HEK293 (cell line): ENCODE results near the gene SFMBT2.

Experiments used
- BCL11A ChIP-seq: fragments of 450-650 bp; formaldehyde crosslinking; IDR thresholded peaks from 2 replicates; pipeline ENCODE4 v1.5.1; 2016; ENCODE audit warnings: low read depth, missing biosample characterization, missing genetic modification characterization
- EGR2 ChIP-seq: fragments of 450-650 bp; formaldehyde crosslinking; IDR thresholded peaks from 2 replicates; pipeline ENCODE4 v1.5.1; 2016; ENCODE audit warnings: low read depth, missing biosample characterization, missing genetic modification characterization
- GLIS2 ChIP-seq: fragments of 450-650 bp; formaldehyde crosslinking; IDR thresholded peaks from 2 replicates; pipeline ENCODE4 v1.5.1; 2016; ENCODE audit warnings: missing biosample characterization, missing genetic modification characterization
- SP7 ChIP-seq: fragments of 450-650 bp; formaldehyde crosslinking; IDR thresholded peaks from 2 replicates; pipeline ENCODE4 v1.5.1; 2016; ENCODE audit warnings: missing biosample characterization, missing genetic modification characterization
- ZBTB48 ChIP-seq: fragments of 450-650 bp; formaldehyde crosslinking; IDR thresholded peaks from 2 replicates; pipeline ENCODE4 v1.5.1; 2016; ENCODE audit warnings: missing biosample characterization, missing genetic modification characterization
- ZNF10 ChIP-seq: fragments of 450-650 bp; formaldehyde crosslinking; IDR thresholded peaks from 2 replicates; pipeline ENCODE4 v1.5.1; 2017; ENCODE audit warnings: missing biosample characterization, missing genetic modification characterization
- ZNF324 ChIP-seq: fragments of 450-650 bp; formaldehyde crosslinking; IDR thresholded peaks from 2 replicates; pipeline ENCODE4 v1.5.1; 2016; ENCODE audit warnings: missing biosample characterization, missing genetic modification characterization
- ZNF354C ChIP-seq: fragments of 450-650 bp; formaldehyde crosslinking; IDR thresholded peaks from 2 replicates; pipeline ENCODE4 v1.5.1; 2016; ENCODE audit warnings: missing biosample characterization, missing genetic modification characterization, low read depth, borderline replicate concordance
- ZNF366 ChIP-seq: fragments of 450-650 bp; formaldehyde crosslinking; conservative IDR thresholded peaks from 2 replicates; pipeline ENCODE4 v1.5.1; 2016; ENCODE audit warnings: missing biosample characterization, missing genetic modification characterization
- ZNF473 ChIP-seq: fragments of 450-650 bp; formaldehyde crosslinking; IDR thresholded peaks from 2 replicates; pipeline ENCODE4 v1.5.1; 2017; ENCODE audit warnings: missing biosample characterization, missing genetic modification characterization
- ZNF48 ChIP-seq: fragments of 450-650 bp; formaldehyde crosslinking; IDR thresholded peaks from 2 replicates; pipeline ENCODE4 v1.5.1; 2016; ENCODE audit warnings: missing biosample characterization, missing genetic modification characterization
- ZNF555 ChIP-seq: fragments of 450-650 bp; formaldehyde crosslinking; conservative IDR thresholded peaks from 2 replicates; pipeline ENCODE4 v1.5.1; 2017; ENCODE audit warnings: missing biosample characterization, mild to moderate bottlenecking, missing genetic modification characterization, inconsistent platforms
- ZNF776 ChIP-seq: fragments of 450-650 bp; formaldehyde crosslinking; IDR thresholded peaks from 2 replicates; pipeline ENCODE4 v1.5.0; 2017; ENCODE audit warnings: missing biosample characterization, missing genetic modification characterization, borderline replicate concordance
- ZNF777 ChIP-seq: fragments of 450-650 bp; formaldehyde crosslinking; IDR thresholded peaks from 2 replicates; pipeline ENCODE4 v1.5.1; 2017; ENCODE audit warnings: missing biosample characterization, missing genetic modification characterization, borderline replicate concordance
- ZNF785 ChIP-seq: fragments of 450-650 bp; formaldehyde crosslinking; IDR thresholded peaks from 2 replicates; pipeline ENCODE4 v1.5.1; 2016; ENCODE audit warnings: missing biosample characterization, missing genetic modification characterization
- ZSCAN23 ChIP-seq: fragments of 450-650 bp; formaldehyde crosslinking; IDR thresholded peaks from 2 replicates; pipeline ENCODE4 v1.5.1; 2016; ENCODE audit warnings: missing biosample characterization, missing genetic modification characterization
- TF ChIP-seq, protein P1 (sequence below): fragments of 450-650 bp; formaldehyde crosslinking; IDR thresholded peaks from 2 replicates; pipeline ENCODE4 v1.5.1; 2016; ENCODE audit warnings: missing biosample characterization, missing genetic modification characterization, low read depth
- TF ChIP-seq, protein P2 (sequence below): fragments of 450-650 bp; formaldehyde crosslinking; IDR thresholded peaks from 2 replicates; pipeline ENCODE4 v1.5.1; 2017; ENCODE audit warnings: missing biosample characterization, missing genetic modification characterization
- TF ChIP-seq, protein P3 (sequence below): fragments of 450-650 bp; formaldehyde crosslinking; IDR thresholded peaks from 2 replicates; pipeline ENCODE4 v1.5.1; 2016; ENCODE audit warnings: missing biosample characterization, missing genetic modification characterization
- TF ChIP-seq, protein P4 (sequence below): fragments of 450-650 bp; formaldehyde crosslinking; IDR thresholded peaks from 2 replicates; pipeline ENCODE4 v1.5.1; 2016; ENCODE audit warnings: missing biosample characterization, missing genetic modification characterization, borderline replicate concordance
- TF ChIP-seq, protein P5 (sequence below): fragments of 450-650 bp; formaldehyde crosslinking; IDR thresholded peaks from 2 replicates; pipeline ENCODE4 v1.5.1; 2016; ENCODE audit warnings: missing biosample characterization, missing genetic modification characterization, borderline replicate concordance
- TF ChIP-seq, protein P6 (sequence below): fragments of 450-650 bp; formaldehyde crosslinking; IDR thresholded peaks from 2 replicates; pipeline ENCODE4 v1.5.1; 2016; ENCODE audit warnings: missing biosample characterization, missing genetic modification characterization
- TF ChIP-seq, protein P7 (sequence below): fragments of 450-650 bp; formaldehyde crosslinking; IDR thresholded peaks from 2 replicates; pipeline ENCODE4 v1.5.1; 2016; ENCODE audit warnings: missing biosample characterization, missing genetic modification characterization

SFMBT2 gene

DNA sequence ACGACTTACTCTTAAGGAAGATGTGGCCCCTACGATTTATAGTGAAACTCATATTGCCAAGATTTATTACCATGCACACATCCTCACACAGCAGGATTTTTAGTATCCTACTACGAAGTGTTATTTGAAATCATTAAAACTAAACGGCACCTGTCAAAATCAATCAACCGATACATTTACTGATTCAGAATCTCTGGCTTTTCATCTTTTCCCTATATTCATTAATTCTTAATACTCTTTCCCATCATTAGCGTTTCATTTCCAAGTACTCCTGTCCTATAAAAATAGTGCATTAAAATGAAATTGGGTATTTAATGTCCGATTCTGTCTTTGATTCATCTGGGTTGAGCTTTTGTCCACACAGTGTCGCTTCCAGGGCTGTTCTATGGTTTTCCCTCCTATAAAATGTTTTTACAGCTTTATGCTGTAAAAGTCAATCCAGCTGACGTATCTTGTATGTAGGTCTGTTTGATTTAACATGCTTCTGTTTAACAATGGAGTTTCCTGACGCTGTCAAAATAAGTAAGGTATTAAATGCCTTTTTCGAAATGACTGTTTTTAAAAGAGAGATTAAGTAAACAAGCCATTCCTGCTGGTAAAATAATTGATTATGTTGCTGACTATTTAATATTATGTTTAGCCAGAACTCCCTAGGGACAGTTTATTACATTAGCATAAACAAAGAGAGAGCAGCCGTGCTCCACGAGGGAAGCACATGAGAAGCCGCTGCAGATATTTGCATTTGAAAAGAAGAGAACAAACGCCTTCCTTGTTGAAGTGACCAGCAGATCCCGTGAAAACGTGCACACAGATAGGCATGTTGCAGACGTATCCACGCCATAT, 22.3 kb upstream of the SFMBT2 start (continued):
- no peak for TF ChIP-seq ZNF777 (tag by site-specific recombination)
- 0 out of 2 replicates have a peak, but pooled peaks have one; percentile 40 for TF ChIP-seq ZNF324 (tag by site-specific recombination)
- TF ChIP-seq EGR2 (tag by site-specific recombination) = no peak
- no peak for TF ChIP-seq ZNF48 (tag by site-specific recombination)
- no peak for TF ChIP-seq ZNF776
- TF ChIP-seq, protein P1, sequence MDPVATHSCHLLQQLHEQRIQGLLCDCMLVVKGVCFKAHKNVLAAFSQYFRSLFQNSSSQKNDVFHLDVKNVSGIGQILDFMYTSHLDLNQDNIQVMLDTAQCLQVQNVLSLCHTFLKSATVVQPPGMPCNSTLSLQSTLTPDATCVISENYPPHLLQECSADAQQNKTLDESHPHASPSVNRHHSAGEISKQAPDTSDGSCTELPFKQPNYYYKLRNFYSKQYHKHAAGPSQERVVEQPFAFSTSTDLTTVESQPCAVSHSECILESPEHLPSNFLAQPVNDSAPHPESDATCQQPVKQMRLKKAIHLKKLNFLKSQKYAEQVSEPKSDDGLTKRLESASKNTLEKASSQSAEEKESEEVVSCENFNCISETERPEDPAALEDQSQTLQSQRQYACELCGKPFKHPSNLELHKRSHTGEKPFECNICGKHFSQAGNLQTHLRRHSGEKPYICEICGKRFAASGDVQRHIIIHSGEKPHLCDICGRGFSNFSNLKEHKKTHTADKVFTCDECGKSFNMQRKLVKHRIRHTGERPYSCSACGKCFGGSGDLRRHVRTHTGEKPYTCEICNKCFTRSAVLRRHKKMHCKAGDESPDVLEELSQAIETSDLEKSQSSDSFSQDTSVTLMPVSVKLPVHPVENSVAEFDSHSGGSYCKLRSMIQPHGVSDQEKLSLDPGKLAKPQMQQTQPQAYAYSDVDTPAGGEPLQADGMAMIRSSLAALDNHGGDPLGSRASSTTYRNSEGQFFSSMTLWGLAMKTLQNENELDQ (tag by site-specific recombination) = peak; percentile 34; the same call in 1 of the 2 replicates
- TF ChIP-seq, protein P2, sequence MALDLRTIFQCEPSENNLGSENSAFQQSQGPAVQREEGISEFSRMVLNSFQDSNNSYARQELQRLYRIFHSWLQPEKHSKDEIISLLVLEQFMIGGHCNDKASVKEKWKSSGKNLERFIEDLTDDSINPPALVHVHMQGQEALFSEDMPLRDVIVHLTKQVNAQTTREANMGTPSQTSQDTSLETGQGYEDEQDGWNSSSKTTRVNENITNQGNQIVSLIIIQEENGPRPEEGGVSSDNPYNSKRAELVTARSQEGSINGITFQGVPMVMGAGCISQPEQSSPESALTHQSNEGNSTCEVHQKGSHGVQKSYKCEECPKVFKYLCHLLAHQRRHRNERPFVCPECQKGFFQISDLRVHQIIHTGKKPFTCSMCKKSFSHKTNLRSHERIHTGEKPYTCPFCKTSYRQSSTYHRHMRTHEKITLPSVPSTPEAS (tag by site-specific recombination) = peak; percentile 60
- TF ChIP-seq, protein P3, sequence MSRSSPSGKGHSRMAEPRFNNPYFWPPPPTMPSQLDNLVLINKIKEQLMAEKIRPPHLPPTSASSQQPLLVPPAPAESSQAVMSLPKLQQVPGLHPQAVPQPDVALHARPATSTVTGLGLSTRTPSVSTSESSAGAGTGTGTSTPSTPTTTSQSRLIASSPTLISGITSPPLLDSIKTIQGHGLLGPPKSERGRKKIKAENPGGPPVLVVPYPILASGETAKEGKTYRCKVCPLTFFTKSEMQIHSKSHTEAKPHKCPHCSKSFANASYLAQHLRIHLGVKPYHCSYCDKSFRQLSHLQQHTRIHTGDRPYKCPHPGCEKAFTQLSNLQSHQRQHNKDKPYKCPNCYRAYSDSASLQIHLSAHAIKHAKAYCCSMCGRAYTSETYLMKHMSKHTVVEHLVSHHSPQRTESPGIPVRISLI (tag by site-specific recombination) = no peak
- peak; percentile 95 for TF ChIP-seq SP7 (tag by site-specific recombination)
- no peak for TF ChIP-seq ZNF555
- TF ChIP-seq ZBTB48 (tag by site-specific recombination) = no peak
- TF ChIP-seq, protein P4, sequence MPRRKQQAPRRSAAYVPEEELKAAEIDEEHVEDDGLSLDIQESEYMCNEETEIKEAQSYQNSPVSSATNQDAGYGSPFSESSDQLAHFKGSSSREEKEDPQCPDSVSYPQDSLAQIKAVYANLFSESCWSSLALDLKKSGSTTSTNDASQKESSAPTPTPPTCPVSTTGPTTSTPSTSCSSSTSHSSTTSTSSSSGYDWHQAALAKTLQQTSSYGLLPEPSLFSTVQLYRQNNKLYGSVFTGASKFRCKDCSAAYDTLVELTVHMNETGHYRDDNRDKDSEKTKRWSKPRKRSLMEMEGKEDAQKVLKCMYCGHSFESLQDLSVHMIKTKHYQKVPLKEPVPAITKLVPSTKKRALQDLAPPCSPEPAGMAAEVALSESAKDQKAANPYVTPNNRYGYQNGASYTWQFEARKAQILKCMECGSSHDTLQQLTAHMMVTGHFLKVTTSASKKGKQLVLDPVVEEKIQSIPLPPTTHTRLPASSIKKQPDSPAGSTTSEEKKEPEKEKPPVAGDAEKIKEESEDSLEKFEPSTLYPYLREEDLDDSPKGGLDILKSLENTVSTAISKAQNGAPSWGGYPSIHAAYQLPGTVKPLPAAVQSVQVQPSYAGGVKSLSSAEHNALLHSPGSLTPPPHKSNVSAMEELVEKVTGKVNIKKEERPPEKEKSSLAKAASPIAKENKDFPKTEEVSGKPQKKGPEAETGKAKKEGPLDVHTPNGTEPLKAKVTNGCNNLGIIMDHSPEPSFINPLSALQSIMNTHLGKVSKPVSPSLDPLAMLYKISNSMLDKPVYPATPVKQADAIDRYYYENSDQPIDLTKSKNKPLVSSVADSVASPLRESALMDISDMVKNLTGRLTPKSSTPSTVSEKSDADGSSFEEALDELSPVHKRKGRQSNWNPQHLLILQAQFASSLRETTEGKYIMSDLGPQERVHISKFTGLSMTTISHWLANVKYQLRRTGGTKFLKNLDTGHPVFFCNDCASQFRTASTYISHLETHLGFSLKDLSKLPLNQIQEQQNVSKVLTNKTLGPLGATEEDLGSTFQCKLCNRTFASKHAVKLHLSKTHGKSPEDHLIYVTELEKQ (tag by site-specific recombination) = peak; percentile 65; the same call in 1 of the 2 replicates
- TF ChIP-seq, protein P5, sequence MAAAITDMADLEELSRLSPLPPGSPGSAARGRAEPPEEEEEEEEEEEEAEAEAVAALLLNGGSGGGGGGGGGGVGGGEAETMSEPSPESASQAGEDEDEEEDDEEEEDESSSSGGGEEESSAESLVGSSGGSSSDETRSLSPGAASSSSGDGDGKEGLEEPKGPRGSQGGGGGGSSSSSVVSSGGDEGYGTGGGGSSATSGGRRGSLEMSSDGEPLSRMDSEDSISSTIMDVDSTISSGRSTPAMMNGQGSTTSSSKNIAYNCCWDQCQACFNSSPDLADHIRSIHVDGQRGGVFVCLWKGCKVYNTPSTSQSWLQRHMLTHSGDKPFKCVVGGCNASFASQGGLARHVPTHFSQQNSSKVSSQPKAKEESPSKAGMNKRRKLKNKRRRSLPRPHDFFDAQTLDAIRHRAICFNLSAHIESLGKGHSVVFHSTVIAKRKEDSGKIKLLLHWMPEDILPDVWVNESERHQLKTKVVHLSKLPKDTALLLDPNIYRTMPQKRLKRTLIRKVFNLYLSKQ (tag by site-specific recombination) = 0 out of 2 replicates have a peak, but pooled peaks have one; percentile 3
- TF ChIP-seq ZNF10 (tag by site-specific recombination) = peak; percentile 73
- TF ChIP-seq GLIS2 = no peak
- 0 out of 2 replicates have a peak, but pooled peaks have one; percentile 11 for TF ChIP-seq ZSCAN23
- no peak for TF ChIP-seq ZNF473 (tag by site-specific recombination)
- no peak for TF ChIP-seq ZNF354C (tag by site-specific recombination)
- TF ChIP-seq ZNF366 = peak; percentile 79
- TF ChIP-seq, protein P6, sequence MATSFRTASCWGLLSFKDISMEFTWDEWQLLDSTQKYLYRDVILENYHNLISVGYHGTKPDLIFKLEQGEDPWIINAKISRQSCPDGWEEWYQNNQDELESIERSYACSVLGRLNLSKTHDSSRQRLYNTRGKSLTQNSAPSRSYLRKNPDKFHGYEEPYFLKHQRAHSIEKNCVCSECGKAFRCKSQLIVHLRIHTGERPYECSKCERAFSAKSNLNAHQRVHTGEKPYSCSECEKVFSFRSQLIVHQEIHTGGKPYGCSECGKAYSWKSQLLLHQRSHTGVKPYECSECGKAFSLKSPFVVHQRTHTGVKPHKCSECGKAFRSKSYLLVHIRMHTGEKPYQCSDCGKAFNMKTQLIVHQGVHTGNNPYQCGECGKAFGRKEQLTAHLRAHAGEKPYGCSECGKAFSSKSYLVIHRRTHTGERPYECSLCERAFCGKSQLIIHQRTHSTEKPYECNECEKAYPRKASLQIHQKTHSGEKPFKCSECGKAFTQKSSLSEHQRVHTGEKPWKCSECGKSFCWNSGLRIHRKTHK (tag by site-specific recombination) = no peak
- TF ChIP-seq ZNF785 (tag by site-specific recombination) = no peak
- TF ChIP-seq, protein P7, sequence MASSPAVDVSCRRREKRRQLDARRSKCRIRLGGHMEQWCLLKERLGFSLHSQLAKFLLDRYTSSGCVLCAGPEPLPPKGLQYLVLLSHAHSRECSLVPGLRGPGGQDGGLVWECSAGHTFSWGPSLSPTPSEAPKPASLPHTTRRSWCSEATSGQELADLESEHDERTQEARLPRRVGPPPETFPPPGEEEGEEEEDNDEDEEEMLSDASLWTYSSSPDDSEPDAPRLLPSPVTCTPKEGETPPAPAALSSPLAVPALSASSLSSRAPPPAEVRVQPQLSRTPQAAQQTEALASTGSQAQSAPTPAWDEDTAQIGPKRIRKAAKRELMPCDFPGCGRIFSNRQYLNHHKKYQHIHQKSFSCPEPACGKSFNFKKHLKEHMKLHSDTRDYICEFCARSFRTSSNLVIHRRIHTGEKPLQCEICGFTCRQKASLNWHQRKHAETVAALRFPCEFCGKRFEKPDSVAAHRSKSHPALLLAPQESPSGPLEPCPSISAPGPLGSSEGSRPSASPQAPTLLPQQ = peak; percentile 45; the same call in 1 of the 2 replicates
- TF ChIP-seq BCL11A = peak; percentile 79; the same call in 1 of the 2 replicates
